GM19395 (cell line): Measurements from ENCODE around the gene NLRP14.

Experiments used
- ATAC-seq: cut with Tn5 transposase; IDR thresholded peaks from one replicate; pipeline ENCODE4 v1.9.1; 2021; ENCODE audit warnings: mild to moderate bottlenecking, moderate library complexity; ENCODE audit not compliant: unreplicated experiment

NLRP14 gene

GRCh38 chr11:7056828-7057513 lies 36.7 kb downstream of the NLRP14 start:
- ATAC-seq = no peak

GRCh38 chr11:7057641-7058040 lies 37.4 kb downstream of the NLRP14 start:
- no peak for ATAC-seq

GRCh38 chr11:7060868-7061267 lies 40.6 kb downstream of the NLRP14 start:
- no peak for ATAC-seq

- no peak for ATAC-seq
These were observed 42.3 kb downstream of the NLRP14 start for GRCh38 chr11:7062534-7062933.

GRCh38 chr11:7072401-7073028 lies 52.2 kb downstream of the NLRP14 start:
- ATAC-seq = no peak

GRCh38 chr11:7077101-7077500 lies 56.8 kb downstream of the NLRP14 start:
- ATAC-seq = no peak

- ATAC-seq = no peak
These were observed 59.4 kb downstream of the NLRP14 start for GRCh38 chr11:7079545-7080135.

- ATAC-seq = no peak
These were observed 60.6 kb downstream of the NLRP14 start for GRCh38 chr11:7080900-7081299.

GRCh38 chr11:7081441-7081840 lies 61.2 kb downstream of the NLRP14 start:
- no peak for ATAC-seq

GRCh38 chr11:7088921-7089320 lies 68.6 kb downstream of the NLRP14 start, which contains the start of gene RBMXL2:
TSS of gene RBMXL2 (plus strand) at chr11:7088998. CDS start at chr11:7089121, 123 bp downstream.
- no peak for ATAC-seq

- no peak for ATAC-seq
These were observed 69.3 kb downstream of the NLRP14 start for GRCh38 chr11:7089328-7090251.

GRCh38 chr11:7098235-7098832 lies 78.1 kb downstream of the NLRP14 start:
- ATAC-seq = peak; percentile 87

GRCh38 chr11:7115780-7116179 lies 95.5 kb downstream of the NLRP14 start:
- ATAC-seq = no peak

GRCh38 chr11:7116370-7116769 lies 96.1 kb downstream of the NLRP14 start:
- ATAC-seq = no peak
